ES-I3 (cell line): Measurements from ENCODE around the gene CD226.

Experiments
- H3K36me3 ChIP-seq: 2 replicates; pipeline ENCODE4 v1.6.1; 2013; ENCODE audit warnings: mild to moderate bottlenecking, low read length, control low read depth, moderate library complexity; ENCODE audit not compliant: insufficient read depth
- H3K4me1 ChIP-seq: 2 replicates; pipeline ENCODE4 v1.6.1; 2013; ENCODE audit warnings: mild to moderate bottlenecking, control low read depth, low read length; ENCODE audit not compliant: insufficient read depth
- H3K9ac ChIP-seq: 2 replicates; pipeline ENCODE4 v1.6.1; 2013; ENCODE audit warnings: low read depth, mild to moderate bottlenecking, low read length, moderate library complexity
- H3K9me3 ChIP-seq: 2 replicates; pipeline ENCODE4 v1.6.1; 2013; ENCODE audit warnings: mild to moderate bottlenecking, low read length, moderate library complexity; ENCODE audit not compliant: control insufficient read depth, insufficient read depth

The CD226 gene

DNA sequence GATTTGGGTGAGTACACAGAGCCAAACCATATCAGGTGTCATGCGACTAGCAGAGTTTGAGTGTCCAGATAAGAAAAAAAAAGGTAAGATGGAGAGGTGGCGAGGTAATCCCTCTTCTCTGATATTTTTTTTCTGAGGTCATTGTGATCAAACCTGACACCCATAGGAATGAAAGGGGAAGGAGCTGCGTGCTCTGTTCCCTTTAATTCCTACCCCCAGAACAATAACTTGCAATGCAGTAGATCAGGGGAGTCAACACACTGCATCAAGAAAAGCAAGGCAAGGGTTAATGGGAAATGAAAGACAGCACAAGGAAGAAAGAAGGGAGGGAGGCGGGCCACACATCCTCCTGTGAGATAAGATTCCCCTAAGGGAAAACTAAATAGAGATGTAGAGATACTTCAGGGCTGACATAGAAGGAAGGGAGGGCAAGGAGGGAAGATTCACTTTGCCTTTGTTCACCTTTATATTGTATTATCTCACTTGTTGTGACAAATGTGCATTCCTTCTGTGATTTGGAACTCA is 132.8 kb downstream of the CD226 start:
- Histone ChIP-seq H3K36me3 (no peaks in the 10 kb centered on the region), H3K4me1 (no peaks in the 10 kb centered on the region), H3K9ac (no peak overlapping the region), H3K9me3 (no peaks in the 10 kb centered on the region)

DNA sequence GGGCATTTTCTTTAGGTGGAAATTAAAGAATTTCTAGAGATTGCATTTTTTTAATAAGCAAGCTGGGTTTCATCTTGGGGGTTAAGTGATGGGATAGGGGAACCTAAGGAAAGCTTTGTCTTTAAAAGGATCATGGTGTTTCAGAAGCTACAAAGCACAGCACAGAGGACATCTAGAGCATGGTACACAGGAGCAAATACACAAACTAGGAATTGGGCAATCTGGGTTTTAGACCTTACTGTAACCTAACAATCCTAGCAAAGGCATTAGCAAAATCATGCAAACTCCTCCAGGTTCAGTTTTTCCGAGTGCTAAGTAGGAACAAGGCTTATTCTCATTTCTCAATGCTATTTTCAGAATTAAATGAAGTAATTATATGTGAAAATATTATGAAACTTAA is 134.1 kb downstream of the CD226 start:
- Histone ChIP-seq H3K36me3 (no peaks in the 10 kb centered on the region), H3K9me3 (no peaks in the 10 kb centered on the region), H3K9ac (no peak overlapping the region), H3K4me1 (no peaks in the 10 kb centered on the region)

DNA sequence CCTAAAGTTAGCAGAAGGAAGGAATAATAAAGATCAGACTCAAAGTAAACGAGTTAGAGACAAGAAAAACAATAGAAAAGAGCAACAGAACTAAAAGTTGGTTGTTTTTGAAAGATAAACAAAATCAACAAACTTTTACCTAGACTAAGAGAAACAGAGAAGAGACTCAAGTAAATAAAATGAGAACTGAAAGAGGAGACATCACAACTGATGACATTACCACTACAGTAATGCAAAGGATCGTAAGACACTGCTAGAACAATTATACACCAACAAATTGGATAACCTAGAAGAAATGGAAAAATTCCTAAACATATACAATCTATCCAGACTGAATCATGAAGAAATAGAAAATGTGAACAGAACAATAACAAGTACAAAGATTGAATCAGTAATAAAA is 139.3 kb downstream of the CD226 start:
- no peaks in the 10 kb centered on the region for H3K36me3 ChIP-seq
- H3K9me3 ChIP-seq, result no peaks in the 10 kb centered on the region
- H3K9ac ChIP-seq, result no peak overlapping the region
- no peaks in the 10 kb centered on the region for H3K4me1 ChIP-seq

DNA sequence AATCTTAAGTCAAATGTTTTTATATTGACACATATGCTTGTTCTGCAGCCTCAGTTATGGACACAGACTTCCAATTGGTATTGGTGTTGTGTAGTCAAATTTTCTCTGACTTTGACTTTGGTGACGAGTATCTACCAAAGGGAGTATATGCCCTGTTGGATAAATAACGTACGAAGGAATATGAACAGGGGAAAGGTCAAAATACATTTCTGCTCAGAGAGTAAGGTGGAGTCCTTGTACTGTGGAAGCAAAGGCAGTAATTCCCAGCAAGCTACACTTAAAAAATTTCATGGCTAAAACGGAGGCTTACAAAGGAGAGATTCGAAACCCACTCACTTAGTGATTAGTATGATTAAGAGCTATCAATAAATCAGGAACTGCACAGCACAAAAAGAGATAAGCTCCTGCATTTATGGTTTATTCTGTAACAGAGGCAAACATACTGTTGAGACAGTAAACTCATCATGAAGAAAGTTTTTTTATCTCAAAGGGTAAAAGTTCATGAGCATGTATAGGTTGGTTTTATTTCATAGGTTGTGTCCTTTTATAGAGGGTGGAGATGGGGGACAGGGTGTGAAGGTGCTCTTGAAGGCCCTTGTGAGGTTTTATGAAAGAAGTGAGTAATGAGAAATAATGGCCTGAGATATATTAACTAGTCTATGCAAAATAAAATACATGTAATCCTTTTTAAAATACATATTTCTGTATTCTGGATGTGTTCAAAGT is 142.7 kb downstream of the CD226 start:
- Histone ChIP-seq H3K9me3 (no peaks in the 10 kb centered on the region), H3K9ac (no peak overlapping the region), H3K4me1 (no peaks in the 10 kb centered on the region), H3K36me3 (no peaks in the 10 kb centered on the region)
